ENCODE data around the gene PIP4K2C. TPM values are rescaled to one million over a fixed set of nuclear protein-coding genes. Genes with fewer than 3 reads are reported as not detected.
A peak's percentile ranks its signal among the peaks of the same experiment; 100 is the strongest.

Gene PIP4K2C
- polyA plus RNA-seq, 1 experiment, result 33.1 TPM

- H3K27me3 ChIP-seq (ENCODE audit: control insufficient read depth, insufficient read depth, low read length), result no peaks in the 10 kb centered on the region
- ChIA-PET CTCF (interaction anchor here (1.7 kb wide), 1 partner anchor 21 kb away, joined by 6 read pairs; no protein-coding TSS in a partner anchor), POLR2A (no interaction called here)
- peak within 1 kb of the TSS; percentile 75 for H3K4me3 ChIP-seq (ENCODE audit: low read depth, low read length)
- peak within 1 kb of the TSS; percentile 39 for H3K27ac ChIP-seq (ENCODE audit: low read depth, low read length)
- no peak for DNase-seq (ENCODE audit: low read depth, low spot score)
- no peak for TF ChIP-seq CTCF (IDR thresholded peaks at IDR 0.05; ENCODE audit: low read depth, low read length)
- no peaks in the 10 kb centered on the region; the same call in 1 of the 2 replicates for H3K9me3 ChIP-seq (ENCODE audit: control insufficient read depth, insufficient read depth, low read length)
Observed at GRCh38 chr12:57604454-57604991, 13.5 kb downstream of the PIP4K2C start, which contains the start of gene DTX3. Gene DTX3, plus strand, starts transcription at chr12:57604824. Its CDS starts 1,694 bp downstream, at chr12:57606518.

DNA sequence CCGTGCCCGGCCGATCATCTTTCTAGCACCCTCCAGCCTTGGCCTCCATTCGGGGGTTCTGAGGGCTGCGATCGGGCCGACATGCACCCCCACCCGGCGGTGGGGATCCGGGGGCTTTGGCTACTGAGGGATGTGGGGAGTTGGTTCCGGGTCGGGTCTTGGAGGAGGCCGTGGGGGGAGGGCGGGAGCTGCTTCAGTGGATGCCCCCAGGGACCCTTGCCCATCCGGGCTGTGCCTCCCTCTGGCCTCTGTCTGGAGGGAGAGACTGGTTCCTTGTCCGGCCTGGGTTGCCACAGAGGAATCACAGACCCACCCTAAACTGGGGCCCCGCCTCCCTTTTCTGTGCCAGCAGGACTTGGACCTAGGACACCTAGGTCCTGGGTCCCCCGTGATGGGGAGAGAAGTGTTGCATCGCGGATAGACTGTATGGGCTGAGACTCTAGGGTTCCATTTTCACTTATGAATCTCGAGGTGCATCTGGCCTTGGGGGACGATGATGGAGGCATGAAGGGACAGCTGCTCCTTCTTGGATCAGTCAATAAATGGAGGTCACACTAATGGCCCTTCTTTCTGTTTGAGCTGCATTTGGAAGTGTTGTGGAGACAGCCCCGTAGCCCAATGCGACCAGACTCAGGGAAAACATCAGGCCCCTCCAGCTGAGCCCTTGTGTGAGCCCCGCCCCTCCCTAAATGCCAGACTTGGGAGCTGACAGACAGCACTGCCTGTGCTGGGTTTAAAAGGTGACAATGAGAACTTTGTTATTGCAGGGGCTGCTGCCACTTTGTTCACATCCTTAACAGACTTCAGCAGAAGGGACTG lies 14.2 kb downstream of the PIP4K2C start:
- POLR2A ChIA-PET, result interaction anchor here (0.5 kb wide), 1 partner anchor 77 kb away, joined by 3 read pairs; no protein-coding TSS in a partner anchor

GRCh38 chr12:57605811-57606311 lies 14.9 kb downstream of the PIP4K2C start:
- Histone ChIP-seq H3K27ac (ENCODE audit: low read depth, low read length) (no peak overlapping the region), H3K27me3 (ENCODE audit: control insufficient read depth, insufficient read depth, low read length) (no peaks in the 10 kb centered on the region), H3K9me3 (ENCODE audit: control insufficient read depth, insufficient read depth, low read length) (no peaks in the 10 kb centered on the region; the same call in 1 of the 2 replicates), H3K4me3 (ENCODE audit: low read depth, low read length) (peak overlapping the region; percentile 75)
- ChIA-PET POLR2A (interaction anchor here (0.5 kb wide), 1 partner anchor 498 kb away, joined by 3 read pairs; no protein-coding TSS in a partner anchor), CTCF (interaction anchor here (2.7 kb wide), 1 partner anchor 23 kb away, joined by 17 read pairs; no protein-coding TSS in a partner anchor)
- DNase-seq (ENCODE audit: low read depth, low spot score), result no peak
- TF ChIP-seq CTCF (IDR thresholded peaks at IDR 0.05; ENCODE audit: low read depth, low read length), result no peak

More for the DNA sequence above, 14.2 kb downstream of the PIP4K2C start:
- no peak for DNase-seq (ENCODE audit: low read depth, low spot score)
- Histone ChIP-seq H3K4me3 (ENCODE audit: low read depth, low read length) (peak overlapping the region; percentile 75), H3K27me3 (ENCODE audit: control insufficient read depth, insufficient read depth, low read length) (no peaks in the 10 kb centered on the region), H3K27ac (ENCODE audit: low read depth, low read length) (peak overlapping the region; percentile 31), H3K9me3 (ENCODE audit: control insufficient read depth, insufficient read depth, low read length) (no peaks in the 10 kb centered on the region; the same call in 1 of the 2 replicates)
- TF ChIP-seq CTCF (IDR thresholded peaks at IDR 0.05; ENCODE audit: low read depth, low read length), result no peak
- CTCF ChIA-PET, result interaction anchor here (2.7 kb wide), 1 partner anchor 22 kb away, joined by 17 read pairs; no protein-coding TSS in a partner anchor

DNA sequence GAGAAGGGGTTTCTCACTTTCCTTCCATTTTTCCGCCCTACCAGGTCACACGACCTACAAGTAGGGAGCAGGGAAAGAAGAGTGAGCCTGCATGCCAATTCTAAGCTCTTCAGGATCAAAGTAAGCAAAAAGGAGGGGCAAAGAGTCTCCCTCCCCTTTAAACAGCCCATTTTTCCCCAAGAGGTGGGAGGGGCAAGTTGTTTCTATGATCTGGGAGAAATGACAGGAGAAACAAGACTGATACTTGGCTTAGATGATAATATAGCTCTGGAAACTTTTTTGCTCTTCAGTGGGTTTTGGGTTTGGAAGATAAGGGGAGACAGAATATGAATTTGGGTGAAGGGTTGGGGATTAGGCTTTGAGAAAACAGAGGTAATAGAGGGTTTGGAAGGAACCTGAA lies 15.4 kb downstream of the PIP4K2C start:
- H3K27ac ChIP-seq (ENCODE audit: low read depth, low read length), result no peak overlapping the region
- no peak for TF ChIP-seq CTCF (IDR thresholded peaks at IDR 0.05; ENCODE audit: low read depth, low read length)
- POLR2A ChIA-PET, result interaction anchor here (0.5 kb wide), 1 partner anchor 499 kb away, joined by 3 read pairs; no protein-coding TSS in a partner anchor
- H3K4me3 ChIP-seq (ENCODE audit: low read depth, low read length), result no peak overlapping the region
- DNase-seq (ENCODE audit: low read depth, low spot score), result no peak
- H3K27me3 ChIP-seq (ENCODE audit: control insufficient read depth, insufficient read depth, low read length), result no peaks in the 10 kb centered on the region
- H3K9me3 ChIP-seq (ENCODE audit: control insufficient read depth, insufficient read depth, low read length), result no peaks in the 10 kb centered on the region; the same call in 1 of the 2 replicates
- CTCF ChIA-PET, result interaction anchor here (2.7 kb wide), 1 partner anchor 23 kb away, joined by 17 read pairs; no protein-coding TSS in a partner anchor

Measured in AG04450 (cell line).